Astrocyte (in vitro differentiated cells and primary cell): ENCODE results near the gene ARID3B.

Source experiments
- EZH2 ChIP-seq: IDR thresholded peaks from 2 replicates; pipeline ENCODE4 v1.6.1; 2012; ENCODE audit warnings: mild to moderate bottlenecking, low read length, inconsistent platforms; ENCODE audit not compliant: insufficient read depth
- TF ChIP-seq, protein P1 (sequence below): IDR thresholded peaks from 2 replicates; pipeline ENCODE4 v1.5.1; 2011; ENCODE audit warnings: low read depth, mild to moderate bottlenecking, inconsistent platforms, low read length, moderate library complexity; ENCODE audit not compliant: insufficient read depth

DNA sequence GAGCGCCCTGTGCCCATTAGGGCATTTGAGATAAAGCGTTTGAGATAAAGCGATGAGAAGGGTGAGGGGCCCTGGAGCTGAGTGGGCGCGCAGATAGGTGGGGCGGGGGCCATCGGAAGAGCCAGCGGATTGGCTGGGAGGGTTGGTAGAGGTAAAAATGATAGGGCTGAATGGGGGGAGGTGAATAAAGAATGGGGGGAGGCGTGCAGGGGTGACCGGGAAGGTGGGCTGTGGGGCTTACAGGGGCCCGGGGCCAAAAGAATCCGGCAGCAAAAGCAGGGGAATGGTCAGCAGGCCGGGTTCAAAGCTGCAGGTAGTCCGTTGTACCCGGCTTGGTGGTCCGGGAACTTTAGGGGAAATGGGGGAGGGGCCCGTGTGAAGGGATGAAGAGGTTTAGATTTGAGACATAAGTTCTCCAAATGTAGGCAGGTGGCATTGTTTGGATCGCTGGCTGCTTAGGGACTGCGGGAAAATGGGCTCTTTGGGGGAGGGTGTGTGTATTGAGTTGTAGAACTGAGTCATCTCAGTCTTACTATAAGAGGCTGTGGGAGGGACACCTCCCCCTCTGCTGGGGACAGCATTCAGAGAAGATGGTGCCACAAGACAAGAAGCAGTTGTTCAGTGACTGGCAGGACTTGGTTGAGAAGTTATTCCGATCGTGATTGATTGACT lies 610 bp downstream of the ARID3B start:
- TF ChIP-seq, protein P1, sequence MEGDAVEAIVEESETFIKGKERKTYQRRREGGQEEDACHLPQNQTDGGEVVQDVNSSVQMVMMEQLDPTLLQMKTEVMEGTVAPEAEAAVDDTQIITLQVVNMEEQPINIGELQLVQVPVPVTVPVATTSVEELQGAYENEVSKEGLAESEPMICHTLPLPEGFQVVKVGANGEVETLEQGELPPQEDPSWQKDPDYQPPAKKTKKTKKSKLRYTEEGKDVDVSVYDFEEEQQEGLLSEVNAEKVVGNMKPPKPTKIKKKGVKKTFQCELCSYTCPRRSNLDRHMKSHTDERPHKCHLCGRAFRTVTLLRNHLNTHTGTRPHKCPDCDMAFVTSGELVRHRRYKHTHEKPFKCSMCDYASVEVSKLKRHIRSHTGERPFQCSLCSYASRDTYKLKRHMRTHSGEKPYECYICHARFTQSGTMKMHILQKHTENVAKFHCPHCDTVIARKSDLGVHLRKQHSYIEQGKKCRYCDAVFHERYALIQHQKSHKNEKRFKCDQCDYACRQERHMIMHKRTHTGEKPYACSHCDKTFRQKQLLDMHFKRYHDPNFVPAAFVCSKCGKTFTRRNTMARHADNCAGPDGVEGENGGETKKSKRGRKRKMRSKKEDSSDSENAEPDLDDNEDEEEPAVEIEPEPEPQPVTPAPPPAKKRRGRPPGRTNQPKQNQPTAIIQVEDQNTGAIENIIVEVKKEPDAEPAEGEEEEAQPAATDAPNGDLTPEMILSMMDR, result no peak
- TF ChIP-seq EZH2, result no peak
